Activated CD8-positive, alpha-beta memory T cell treated with anti-CD3 and anti-CD28 coated beads for 24 hours (primary cell): ENCODE measurements around the gene FNBP1L.

ENCODE experiments used
- DNase-seq: peaks from one replicate; pipeline ENCODE4 v3.0.0-alpha.2; 2020

The FNBP1L gene

GRCh38 chr1:93495911-93496310, 48.0 kb downstream of the FNBP1L start:
- DNase-seq, result no peak

GRCh38 chr1:93496520-93496919, 48.6 kb downstream of the FNBP1L start:
- DNase-seq, result no peak

- no peak for DNase-seq
Observed at GRCh38 chr1:93499075-93499474, 51.2 kb downstream of the FNBP1L start.

GRCh38 chr1:93499533-93499932, 51.6 kb downstream of the FNBP1L start:
- no peak for DNase-seq

- DNase-seq, result no peak
Observed at GRCh38 chr1:93500275-93500674, 52.4 kb downstream of the FNBP1L start.

- DNase-seq, result no peak
Observed at GRCh38 chr1:93501399-93501798, 53.5 kb downstream of the FNBP1L start.

- no peak for DNase-seq
Observed at GRCh38 chr1:93501829-93502369, 54.0 kb downstream of the FNBP1L start.

GRCh38 chr1:93502571-93502970, 54.7 kb downstream of the FNBP1L start:
- DNase-seq, result no peak

- DNase-seq, result no peak
Observed at GRCh38 chr1:93503163-93503562, 55.2 kb downstream of the FNBP1L start.

GRCh38 chr1:93503816-93504215, 55.9 kb downstream of the FNBP1L start:
- no peak for DNase-seq

- DNase-seq, result no peak
Observed at GRCh38 chr1:93504247-93505033, 56.5 kb downstream of the FNBP1L start.

- no peak for DNase-seq
Observed at GRCh38 chr1:93506126-93506525, 58.2 kb downstream of the FNBP1L start.

GRCh38 chr1:93516164-93516563, 68.2 kb downstream of the FNBP1L start:
- no peak for DNase-seq

- no peak for DNase-seq
Observed at GRCh38 chr1:93518516-93518915, 70.6 kb downstream of the FNBP1L start.

GRCh38 chr1:93519199-93519829, 71.4 kb downstream of the FNBP1L start:
- no peak for DNase-seq

GRCh38 chr1:93521618-93522017, 73.7 kb downstream of the FNBP1L start:
- DNase-seq, result no peak

- DNase-seq, result no peak
Observed at GRCh38 chr1:93522721-93523120, 74.8 kb downstream of the FNBP1L start.

- DNase-seq, result no peak
Observed at GRCh38 chr1:93525431-93525830, 77.5 kb downstream of the FNBP1L start.

- DNase-seq, result no peak
Observed at GRCh38 chr1:93526431-93526830, 78.5 kb downstream of the FNBP1L start.

- no peak for DNase-seq
Observed at GRCh38 chr1:93528412-93528811, 80.5 kb downstream of the FNBP1L start.

- DNase-seq, result no peak
Observed at GRCh38 chr1:93531193-93531592, 83.3 kb downstream of the FNBP1L start.

- DNase-seq, result no peak
Observed at GRCh38 chr1:93532780-93533378, 85.0 kb downstream of the FNBP1L start.

- no peak for DNase-seq
Observed at GRCh38 chr1:93533677-93534076, 85.8 kb downstream of the FNBP1L start.

- DNase-seq, result no peak
Observed at GRCh38 chr1:93537396-93537795, 89.5 kb downstream of the FNBP1L start.
